Esophagus muscularis mucosa (tissue), 4 donors: ENCODE data around the gene CXorf49.
"Not testable (repeated sequence)": the region's sequence is repeated elsewhere in the genome, so short reads cannot be mapped to it uniquely, and the experiment has no call there.

Source experiments
- CTCF ChIP-seq, 3 experiments: fragments of 200-600 bp in 2 of 3; fragments of 450-650 bp in 1 of 3; sonication (generic) in 2 of 3; IDR thresholded peaks; one replicate each; pipeline ENCODE4 v1.5.1; 2017 to 2019; ENCODE audit warnings: antibody characterized with exemption in 3 of 3, mild to moderate bottlenecking in 2 of 3, moderate library complexity in 1 of 3
- EP300 ChIP-seq: sonication (generic); formaldehyde crosslinking; IDR thresholded peaks from one replicate; pipeline ENCODE4 v1.6.1; 2017; ENCODE audit warnings: antibody characterized with exemption
- POLR2A ChIP-seq: fragments of 450-650 bp; IDR thresholded peaks from one replicate; pipeline ENCODE4 v1.6.1; 2017; ENCODE audit warnings: antibody characterized with exemption, moderate library complexity, mild to moderate bottlenecking, low read depth

- not testable (repeated sequence) for TF ChIP-seq CTCF (IDR thresholded peaks at IDR 0.05); POLR2A; EP300
Measured at GRCh38 chrX:71720289-71720886, 2.3 kb upstream of the CXorf49 start.
